HG03575 (cell line): Measurements from ENCODE around the gene IGF2R.

Experiments used
- ATAC-seq: cut with Tn5 transposase; IDR thresholded peaks from one replicate; pipeline ENCODE4 v1.9.1; 2021; ENCODE audit not compliant: unreplicated experiment, insufficient number of reproducible peaks, low FRiP score; ENCODE audit errors: extremely low read depth

IGF2R gene

GRCh38 chr6:160036790-160037206, 67.9 kb downstream of the IGF2R start:
- ATAC-seq = no peak

GRCh38 chr6:160038479-160038878, 69.6 kb downstream of the IGF2R start:
- no peak for ATAC-seq

DNA sequence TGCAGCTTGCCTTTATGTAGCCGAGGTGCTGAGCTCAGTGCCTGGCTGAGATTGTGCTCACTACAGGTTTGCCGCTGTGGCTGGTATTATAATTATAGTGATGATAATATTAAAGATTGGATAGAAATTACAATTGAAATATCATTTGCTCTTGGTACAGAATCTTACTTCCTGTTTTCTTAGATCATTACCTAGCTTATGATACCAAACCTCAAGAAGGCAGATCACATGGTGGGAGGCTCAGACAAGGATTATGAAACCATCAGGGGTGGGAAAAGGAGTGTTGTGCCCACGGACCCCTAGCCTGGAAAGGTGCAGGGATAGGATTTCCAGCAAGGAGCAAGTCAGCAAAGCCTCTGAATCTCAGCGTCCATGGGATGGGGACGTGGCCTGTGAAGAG, 70.6 kb downstream of the IGF2R start:
- ATAC-seq = no peak

GRCh38 chr6:160040055-160040454, 71.2 kb downstream of the IGF2R start:
- no peak for ATAC-seq

DNA sequence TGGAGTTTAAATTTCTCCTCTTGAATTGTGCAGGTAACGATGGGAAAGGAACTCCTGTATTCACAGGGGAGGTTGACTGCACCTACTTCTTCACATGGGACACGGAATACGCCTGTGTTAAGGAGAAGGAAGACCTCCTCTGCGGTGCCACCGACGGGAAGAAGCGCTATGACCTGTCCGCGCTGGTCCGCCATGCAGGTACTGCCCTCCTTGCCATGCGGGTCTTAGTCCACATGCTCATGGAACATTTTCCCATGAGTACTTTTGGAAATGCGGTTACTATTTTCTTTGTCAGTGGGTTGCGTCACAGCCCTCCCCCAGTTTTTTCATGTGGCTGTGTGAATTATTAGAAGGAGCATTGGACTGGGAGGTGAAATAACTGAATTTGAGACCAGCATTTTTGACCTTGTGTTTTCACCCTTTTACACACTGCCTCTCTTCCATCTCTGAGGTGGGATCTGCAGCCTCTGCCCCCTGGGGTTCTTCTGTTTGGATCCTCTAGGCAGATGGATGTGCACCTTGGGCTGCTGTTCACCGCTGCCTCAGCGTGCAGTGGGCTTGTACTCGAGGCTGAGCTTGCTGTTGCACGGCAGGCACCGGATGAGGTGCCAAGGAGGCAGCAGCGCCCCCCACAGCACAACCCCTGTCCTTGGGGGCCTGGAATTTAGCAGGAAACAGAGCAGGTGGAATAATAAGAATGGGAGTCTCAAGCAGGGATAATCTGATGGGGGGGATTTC, 71.8 kb downstream of the IGF2R start:
- no peak for ATAC-seq

DNA sequence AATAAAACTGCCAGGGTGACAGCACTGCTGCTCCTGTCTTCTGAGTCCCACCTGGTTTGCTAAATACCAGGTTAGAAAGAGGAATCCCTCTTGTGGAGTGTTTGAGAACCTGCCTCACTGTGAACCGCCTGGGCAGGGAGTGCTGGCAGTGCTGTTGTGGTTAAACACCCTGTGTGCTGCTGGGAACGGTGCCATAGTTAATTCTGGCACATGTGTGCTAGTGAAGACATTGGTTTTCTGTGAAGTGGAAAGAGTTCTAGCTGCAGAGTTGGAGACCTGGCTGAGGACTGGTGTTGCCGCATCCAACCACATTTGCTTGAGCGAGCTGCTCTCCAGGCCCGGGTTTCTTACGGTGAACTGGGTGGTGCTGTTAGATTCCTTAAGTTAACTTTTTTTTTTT, 72.7 kb downstream of the IGF2R start:
- ATAC-seq = no peak

GRCh38 chr6:160042014-160042773, 73.3 kb downstream of the IGF2R start:
- ATAC-seq = no peak

GRCh38 chr6:160042788-160043301, 74.0 kb downstream of the IGF2R start:
- ATAC-seq = no peak

DNA sequence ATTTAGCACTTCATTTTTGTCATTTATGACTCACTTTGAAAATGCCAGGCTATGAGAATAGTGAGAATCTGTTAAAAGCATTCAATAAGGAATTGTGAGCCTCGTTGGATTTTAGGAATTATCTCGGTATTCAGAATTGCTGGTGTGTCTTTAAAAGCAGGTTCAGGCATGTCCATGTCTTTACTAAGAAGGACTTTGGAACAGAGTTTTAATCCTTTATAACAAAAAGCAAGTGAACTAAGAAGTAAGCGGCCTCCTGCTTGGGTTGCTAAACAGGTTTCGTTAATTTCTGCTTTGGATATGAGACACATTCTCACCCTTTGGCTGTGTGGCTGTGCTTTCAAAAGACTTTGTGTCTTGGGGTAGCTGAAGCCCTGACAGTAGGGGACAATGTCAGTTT, 74.9 kb downstream of the IGF2R start:
- ATAC-seq = no peak

GRCh38 chr6:160044687-160045086, 75.8 kb downstream of the IGF2R start:
- ATAC-seq = no peak

DNA sequence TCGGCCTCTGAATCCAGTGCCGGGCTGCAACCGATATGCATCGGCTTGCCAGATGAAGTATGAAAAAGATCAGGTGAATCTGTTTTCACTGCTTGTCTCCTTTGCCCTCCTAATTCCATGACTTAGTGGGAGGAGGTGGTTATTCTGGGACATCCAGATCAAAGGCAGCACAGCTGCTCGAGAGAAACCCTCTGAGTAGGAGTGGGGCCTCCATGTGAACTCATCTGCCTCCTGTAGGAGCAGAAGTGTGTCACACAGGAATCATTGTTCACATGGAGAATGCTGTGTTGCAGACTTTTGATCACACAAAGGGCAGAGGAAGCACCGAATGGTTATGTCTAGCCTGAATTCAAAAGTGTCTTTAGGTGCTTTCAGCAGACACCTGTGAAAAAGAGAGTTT, 79.6 kb downstream of the IGF2R start:
- no peak for ATAC-seq

DNA sequence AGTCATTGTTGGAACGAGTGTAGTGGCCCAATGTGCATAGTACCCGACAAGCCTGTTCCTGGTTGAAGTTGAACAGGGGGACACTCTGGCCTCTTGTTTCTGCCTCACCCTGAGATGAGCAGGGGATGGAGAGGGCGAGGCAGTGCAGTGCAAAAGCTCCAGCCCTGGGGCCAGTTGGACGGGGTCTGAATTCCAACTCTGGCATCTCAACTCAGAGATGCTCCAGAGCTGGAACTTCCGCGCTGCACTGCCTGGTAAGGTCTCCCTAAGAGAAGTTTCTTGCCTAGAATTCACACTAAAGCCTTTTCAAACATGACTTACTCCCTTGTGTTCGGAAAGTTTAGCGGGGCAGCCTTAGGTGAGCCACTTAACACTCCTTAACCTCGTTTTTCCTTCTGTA, 80.5 kb downstream of the IGF2R start:
- ATAC-seq = no peak

GRCh38 chr6:160050022-160050421, 81.1 kb downstream of the IGF2R start:
- no peak for ATAC-seq

GRCh38 chr6:160051390-160051789, 82.5 kb downstream of the IGF2R start:
- ATAC-seq = no peak

- ATAC-seq = no peak
Observed at GRCh38 chr6:160054271-160054670, 85.4 kb downstream of the IGF2R start.

DNA sequence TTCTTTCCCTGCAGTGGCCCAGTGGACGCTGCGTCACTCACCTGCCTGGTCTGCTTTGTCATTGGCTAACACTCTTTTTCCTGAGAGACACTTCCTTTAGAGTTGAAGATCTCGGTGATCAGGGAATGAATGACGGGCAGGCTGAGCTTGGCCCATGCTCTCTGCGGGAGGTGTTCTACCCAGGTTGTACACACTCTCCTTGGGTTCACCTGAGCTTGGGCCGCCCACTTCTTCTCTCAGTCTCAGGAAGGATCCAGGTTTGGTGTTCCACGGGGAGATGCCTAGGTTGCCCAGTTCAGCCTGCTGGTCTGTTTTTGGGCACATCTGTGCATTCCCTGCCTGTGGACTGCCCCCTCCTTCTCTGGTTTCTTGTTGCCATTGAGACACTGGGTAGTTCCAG, 86.0 kb downstream of the IGF2R start:
- no peak for ATAC-seq

- no peak for ATAC-seq
Observed at GRCh38 chr6:160055378-160055777, 86.5 kb downstream of the IGF2R start.

DNA sequence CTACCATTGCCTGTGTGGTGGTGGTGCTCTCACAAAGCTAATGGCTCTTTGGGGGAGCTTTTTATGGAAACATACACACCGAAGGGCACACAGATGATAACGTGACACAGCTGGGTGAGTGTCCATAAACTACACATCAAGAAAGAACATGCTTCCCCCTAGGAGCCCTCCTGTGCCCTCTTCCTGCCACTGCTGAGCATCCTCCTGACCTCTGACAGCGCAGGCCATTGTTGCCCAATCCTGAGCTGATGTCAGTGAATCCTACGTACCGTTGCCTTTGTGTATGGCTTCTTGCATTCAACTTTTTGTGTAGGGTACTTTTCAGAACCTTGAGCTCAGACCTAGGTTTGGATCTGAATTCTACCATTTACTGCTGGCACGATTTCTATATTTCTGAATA, 86.9 kb downstream of the IGF2R start:
- ATAC-seq = no peak

DNA sequence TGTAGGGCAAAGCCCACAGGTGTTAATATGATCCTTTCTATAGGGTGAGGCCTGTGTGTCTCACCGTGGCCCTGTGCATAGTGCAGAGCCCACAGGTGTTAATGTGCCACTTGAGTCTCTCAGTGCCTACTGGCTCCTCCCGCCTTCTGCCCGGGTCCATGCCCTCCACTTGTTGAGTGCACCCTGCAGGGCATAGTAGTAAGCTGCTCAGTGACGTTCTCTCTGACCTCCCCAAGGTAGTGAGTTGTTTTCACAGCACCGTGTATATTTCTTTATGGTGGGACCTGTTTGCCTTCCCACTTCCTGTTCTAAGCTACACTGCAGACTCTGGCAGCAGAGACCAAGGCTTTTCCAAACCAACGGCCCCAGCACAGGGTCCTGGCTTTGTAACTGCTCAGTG, 88.2 kb downstream of the IGF2R start:
- no peak for ATAC-seq

DNA sequence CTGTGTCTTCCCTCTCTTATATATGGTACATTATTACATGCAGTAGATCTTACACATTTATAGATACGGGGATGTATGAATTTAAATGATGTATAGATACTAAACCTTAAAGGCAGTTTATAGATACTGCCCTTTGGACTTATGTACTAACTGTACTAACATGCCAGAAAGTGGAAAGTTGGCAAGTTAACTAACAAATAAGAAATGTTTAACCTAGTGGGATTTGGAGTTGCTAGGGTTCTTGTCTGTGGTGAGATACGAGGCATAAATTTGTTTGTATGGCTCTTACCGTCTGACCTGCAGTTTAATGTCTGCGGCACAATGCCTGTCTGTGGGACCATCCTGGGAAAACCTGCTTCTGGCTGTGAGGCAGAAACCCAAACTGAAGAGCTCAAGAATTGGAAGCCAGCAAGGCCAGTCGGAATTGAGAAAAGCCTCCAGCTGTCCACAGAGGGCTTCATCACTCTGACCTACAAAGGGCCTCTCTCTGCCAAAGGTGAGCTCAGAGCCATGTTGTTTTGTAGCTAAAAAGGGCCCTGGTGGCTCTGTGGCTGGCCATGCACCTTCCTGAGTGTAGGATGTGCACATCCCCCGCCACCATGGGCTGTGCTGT, 89.8 kb downstream of the IGF2R start:
- ATAC-seq = no peak
